Hepatocyte (in vitro differentiated cells): ENCODE measurements around the gene MUC20. TPM values are rescaled to one million over a fixed set of nuclear protein-coding genes. Genes with fewer than 3 reads are reported as not detected.

ENCODE experiments used
- DNase-seq: peaks from one replicate; pipeline ENCODE4 v3.0.0-alpha.2; 2016; ENCODE audit warnings: low spot score
- H2AFZ ChIP-seq: fragments of 200-600 bp; sonication (generic); 2 replicates; pipeline ENCODE4 v1.6.0; 2016; ENCODE audit warnings: antibody characterized with exemption, mild to moderate bottlenecking
- H3K27ac ChIP-seq: fragments of 200-600 bp; sonication (generic); 2 replicates; pipeline ENCODE4 v1.5.1; 2016; ENCODE audit warnings: mild to moderate bottlenecking
- H3K27me3 ChIP-seq: fragments of 200-600 bp; sonication (generic); 2 replicates; pipeline ENCODE4 v1.6.1; 2016
- H3K36me3 ChIP-seq: fragments of 200-600 bp; sonication (generic); replicated peaks from 2 replicates; pipeline ENCODE4 v1.5.1; 2016; ENCODE audit warnings: low read depth; ENCODE audit not compliant: insufficient read depth
- H3K4me1 ChIP-seq: fragments of 200-600 bp; sonication (generic); 2 replicates; pipeline ENCODE4 v1.5.1; 2016; ENCODE audit warnings: mild to moderate bottlenecking, moderate library complexity; ENCODE audit not compliant: insufficient read depth
- H3K4me2 ChIP-seq: fragments of 200-600 bp; sonication (generic); 2 replicates; pipeline ENCODE4 v1.6.0; 2016
- H3K4me3 ChIP-seq: fragments of 200-600 bp; sonication (generic); 2 replicates; pipeline ENCODE4 v1.5.1; 2016; ENCODE audit warnings: mild to moderate bottlenecking
- H3K79me2 ChIP-seq: fragments of 200-600 bp; sonication (generic); 2 replicates; pipeline ENCODE4 v1.6.0; 2017; ENCODE audit warnings: mild to moderate bottlenecking
- H3K9me2 ChIP-seq: fragments of 200-600 bp; sonication (generic); replicated peaks from 2 replicates; pipeline ENCODE4 v1.6.0; 2017; ENCODE audit warnings: mild to moderate bottlenecking; ENCODE audit not compliant: insufficient read depth
- H3K9me3 ChIP-seq: fragments of 200-600 bp; sonication (generic); 2 replicates; pipeline ENCODE4 v1.5.1; 2016; ENCODE audit warnings: low read depth, mild to moderate bottlenecking
- H4K20me1 ChIP-seq: fragments of 200-600 bp; sonication (generic); 2 replicates; pipeline ENCODE4 v1.6.0; 2016; ENCODE audit warnings: mild to moderate bottlenecking; ENCODE audit not compliant: insufficient read depth, poor library complexity, severe bottlenecking
- EZH2 ChIP-seq: fragments of 200-600 bp; sonication (generic); IDR thresholded peaks from 2 replicates; pipeline ENCODE4 v1.6.1; 2016; ENCODE audit warnings: antibody characterized with exemption, mild to moderate bottlenecking, borderline replicate concordance
- EZH2phosphoT487 ChIP-seq: fragments of 200-600 bp; sonication (generic); IDR thresholded peaks from one replicate; pipeline ENCODE4 v1.6.1; 2018; ENCODE audit warnings: antibody characterized with exemption, mild to moderate bottlenecking, low read depth, moderate library complexity; ENCODE audit not compliant: unreplicated experiment, severe bottlenecking
- WGBS: methylation state at CpG from one replicate; pipeline ENCODE4 v1.1.6; 2016; ENCODE audit warnings: low lambda C conversion rate; ENCODE audit errors: missing lambda C conversion rate; 5-methylcytosine and 5-hydroxymethylcytosine counted together
- polyA plus RNA-seq: library from polyadenylated mRNA; unstranded; fragments of >200 nt; fragmentation: Nextera tagmentation; extraction: Ambion mirVana; gene quantifications from 2 replicates; pipeline ENCODE4 v1.2.1, GENCODE V29; 2016
- total RNA-seq: library from RNA; depleted of rRNA; stranded (reverse); fragments of >200 nt; gene quantifications from 2 replicates; pipeline ENCODE4 v1.2.3, GENCODE V29; 2014
- TF ChIP-seq, protein P1 (sequence below): fragments of 200-600 bp; sonication (generic); IDR thresholded peaks from 2 replicates; pipeline ENCODE4 v1.5.1; 2016; ENCODE audit warnings: antibody characterized with exemption, mild to moderate bottlenecking; ENCODE audit not compliant: poor library complexity

Gene MUC20
- total and polyA plus RNA-seq, 2 experiments from 2014 or later: 4.5 to 8.2 TPM

DNA sequence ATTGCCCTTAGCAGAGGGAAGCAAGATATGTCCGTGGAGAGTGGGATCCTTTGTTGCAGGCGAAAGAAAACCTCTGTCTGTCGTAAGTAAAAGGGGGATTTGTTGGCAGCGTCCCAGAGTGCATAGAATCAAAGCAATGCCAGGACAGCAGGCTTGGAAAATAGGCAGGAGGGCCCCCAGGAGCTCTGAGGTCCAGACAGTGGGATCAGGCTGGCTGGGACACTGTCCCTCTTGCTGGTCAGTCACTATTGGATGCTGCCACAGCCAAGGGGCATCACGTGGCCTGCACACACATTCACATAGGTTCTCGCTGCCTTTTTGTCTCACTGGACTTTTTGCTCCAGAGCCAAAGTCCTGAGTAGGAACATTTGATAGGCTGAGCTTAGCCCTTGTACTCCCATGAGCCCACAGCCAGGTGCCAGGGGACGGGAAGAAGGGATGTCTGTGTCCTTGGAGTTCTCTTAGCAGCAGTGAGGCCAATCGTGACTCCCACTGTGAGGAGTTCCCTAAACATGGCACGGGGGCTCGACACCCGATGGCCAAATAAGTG, 10.7 kb downstream of the MUC20 start:
- 89% methylated on average over 11 of the region's 11 CpGs for WGBS
- Histone ChIP-seq H3K27ac (no peak overlapping the region), H4K20me1 (no peaks in the 10 kb centered on the region), H3K36me3 (no peaks in the 10 kb centered on the region), H3K79me2 (no peaks in the 10 kb centered on the region), H3K9me3 (no peaks in the 10 kb centered on the region), H3K27me3 (no peaks in the 10 kb centered on the region), H3K9me2 (no peaks in the 10 kb centered on the region), H3K4me1 (peaks cover 18% of the 10 kb centered on the region), H3K4me3 (no peak overlapping the region), H2AFZ (no peak overlapping the region), H3K4me2 (no peak overlapping the region)
- TF ChIP-seq EZH2phosphoT487 (no peak), EZH2 (no peak)
- TF ChIP-seq, protein P1, sequence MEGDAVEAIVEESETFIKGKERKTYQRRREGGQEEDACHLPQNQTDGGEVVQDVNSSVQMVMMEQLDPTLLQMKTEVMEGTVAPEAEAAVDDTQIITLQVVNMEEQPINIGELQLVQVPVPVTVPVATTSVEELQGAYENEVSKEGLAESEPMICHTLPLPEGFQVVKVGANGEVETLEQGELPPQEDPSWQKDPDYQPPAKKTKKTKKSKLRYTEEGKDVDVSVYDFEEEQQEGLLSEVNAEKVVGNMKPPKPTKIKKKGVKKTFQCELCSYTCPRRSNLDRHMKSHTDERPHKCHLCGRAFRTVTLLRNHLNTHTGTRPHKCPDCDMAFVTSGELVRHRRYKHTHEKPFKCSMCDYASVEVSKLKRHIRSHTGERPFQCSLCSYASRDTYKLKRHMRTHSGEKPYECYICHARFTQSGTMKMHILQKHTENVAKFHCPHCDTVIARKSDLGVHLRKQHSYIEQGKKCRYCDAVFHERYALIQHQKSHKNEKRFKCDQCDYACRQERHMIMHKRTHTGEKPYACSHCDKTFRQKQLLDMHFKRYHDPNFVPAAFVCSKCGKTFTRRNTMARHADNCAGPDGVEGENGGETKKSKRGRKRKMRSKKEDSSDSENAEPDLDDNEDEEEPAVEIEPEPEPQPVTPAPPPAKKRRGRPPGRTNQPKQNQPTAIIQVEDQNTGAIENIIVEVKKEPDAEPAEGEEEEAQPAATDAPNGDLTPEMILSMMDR: no peak
- DNase-seq: no peak

DNA sequence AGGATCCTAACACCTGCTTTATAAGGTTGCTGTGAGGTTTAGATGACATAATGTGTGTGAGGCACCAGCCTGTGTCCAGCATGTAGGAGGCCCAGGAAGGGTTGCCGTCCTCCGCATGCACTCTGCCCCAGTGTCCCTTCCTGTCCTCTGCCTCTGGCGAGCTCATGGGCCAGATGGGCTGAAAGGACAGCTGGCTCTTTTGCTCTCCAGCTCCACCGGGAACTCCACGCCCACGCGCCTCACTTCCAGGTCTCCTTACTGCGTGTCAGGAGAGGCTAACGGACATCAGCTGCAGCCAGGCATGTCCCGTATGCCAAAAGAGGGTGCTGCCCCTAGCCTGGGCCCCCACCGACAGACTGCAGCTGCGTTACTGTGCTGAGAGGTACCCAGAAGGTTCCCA, 12.2 kb downstream of the MUC20 start:
- Histone ChIP-seq H3K4me2 (no peak overlapping the region), H3K27ac (no peak overlapping the region), H3K9me3 (no peaks in the 10 kb centered on the region), H3K79me2 (no peaks in the 10 kb centered on the region), H4K20me1 (no peaks in the 10 kb centered on the region), H3K4me1 (peaks cover 11% of the 10 kb centered on the region), H3K27me3 (no peaks in the 10 kb centered on the region), H3K9me2 (no peaks in the 10 kb centered on the region), H2AFZ (no peak overlapping the region), H3K36me3 (no peaks in the 10 kb centered on the region), H3K4me3 (no peak overlapping the region)
- WGBS: 77% methylated on average over 12 of the region's 12 CpGs
- no peak for TF ChIP-seq EZH2
- TF ChIP-seq, protein P1: no peak
- TF ChIP-seq EZH2phosphoT487: no peak
- no peak for DNase-seq

DNA sequence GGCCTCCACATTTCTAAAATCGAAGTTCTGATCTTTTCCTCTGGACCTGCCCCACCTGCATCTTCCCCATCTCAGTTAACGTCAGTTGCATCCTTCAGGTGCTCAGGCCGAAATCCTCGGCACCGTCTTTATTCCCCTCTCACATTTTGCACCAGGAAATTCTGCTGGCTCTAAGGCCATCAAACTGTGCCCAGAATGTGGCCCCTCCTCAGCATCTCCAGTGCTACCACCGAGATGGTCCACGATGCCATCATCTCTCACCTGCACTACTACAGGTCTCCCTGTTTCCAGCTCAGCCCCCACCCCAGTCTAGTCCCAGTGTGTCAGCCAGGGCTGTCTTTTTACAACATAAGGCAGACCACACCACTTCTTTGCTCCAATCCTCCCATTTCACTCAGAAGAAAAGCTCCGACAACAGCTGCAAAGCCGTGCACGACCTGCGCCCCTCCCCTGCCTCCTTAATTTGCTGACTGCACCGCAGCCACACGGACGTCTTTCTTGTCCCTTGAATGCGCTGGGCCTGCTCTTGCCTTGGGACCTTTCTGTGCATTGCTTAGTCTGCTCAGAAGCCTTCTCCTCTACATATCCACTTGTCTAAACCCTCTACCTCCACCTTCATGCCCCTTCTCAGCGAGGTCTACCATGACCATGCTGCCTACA, 14.4 kb downstream of the MUC20 start:
- 84% methylated on average over 16 of the region's 16 CpGs for WGBS
- Histone ChIP-seq H2AFZ (no peak overlapping the region), H3K9me3 (no peaks in the 10 kb centered on the region), H4K20me1 (no peaks in the 10 kb centered on the region), H3K79me2 (no peaks in the 10 kb centered on the region), H3K36me3 (no peaks in the 10 kb centered on the region), H3K27me3 (no peaks in the 10 kb centered on the region), H3K4me2 (no peak overlapping the region), H3K4me1 (no peaks in the 10 kb centered on the region), H3K4me3 (no peak overlapping the region), H3K9me2 (no peaks in the 10 kb centered on the region), H3K27ac (no peak overlapping the region)
- no peak for DNase-seq
- TF ChIP-seq EZH2phosphoT487: no peak
- TF ChIP-seq, protein P1: no peak
- no peak for TF ChIP-seq EZH2
